ENCODE data around the gene PCDHA9.
A peak's percentile ranks its signal among the peaks of the same experiment; 100 is the strongest.
"Not testable (repeated sequence)": the region's sequence is repeated elsewhere in the genome, so short reads cannot be mapped to it uniquely, and the experiment has no call there.

PCDHA9 gene

DNA sequence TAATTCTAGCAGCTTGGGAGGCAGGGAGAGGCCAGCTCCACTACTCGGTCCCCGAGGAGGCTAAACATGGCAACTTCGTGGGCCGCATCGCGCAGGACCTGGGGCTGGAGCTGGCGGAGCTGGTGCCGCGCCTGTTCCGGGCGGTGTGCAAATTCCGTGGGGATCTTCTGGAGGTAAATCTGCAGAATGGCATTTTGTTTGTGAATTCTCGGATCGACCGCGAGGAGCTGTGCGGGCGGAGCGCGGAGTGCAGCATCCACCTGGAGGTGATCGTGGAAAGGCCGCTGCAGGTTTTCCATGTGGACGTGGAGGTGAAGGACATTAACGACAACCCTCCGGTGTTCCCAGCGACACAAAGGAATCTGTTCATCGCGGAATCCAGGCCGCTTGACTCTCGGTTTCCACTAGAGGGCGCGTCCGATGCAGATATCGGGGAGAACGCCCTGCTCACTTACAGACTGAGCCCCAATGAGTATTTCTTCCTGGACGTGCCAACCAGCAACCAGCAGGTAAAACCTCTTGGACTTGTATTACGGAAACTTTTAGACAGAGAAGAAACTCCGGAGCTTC lies 13.7 kb upstream of the PCDHA9 start:
- DNase-seq (ENCODE audit: low spot score) = not testable (repeated sequence)

DNA sequence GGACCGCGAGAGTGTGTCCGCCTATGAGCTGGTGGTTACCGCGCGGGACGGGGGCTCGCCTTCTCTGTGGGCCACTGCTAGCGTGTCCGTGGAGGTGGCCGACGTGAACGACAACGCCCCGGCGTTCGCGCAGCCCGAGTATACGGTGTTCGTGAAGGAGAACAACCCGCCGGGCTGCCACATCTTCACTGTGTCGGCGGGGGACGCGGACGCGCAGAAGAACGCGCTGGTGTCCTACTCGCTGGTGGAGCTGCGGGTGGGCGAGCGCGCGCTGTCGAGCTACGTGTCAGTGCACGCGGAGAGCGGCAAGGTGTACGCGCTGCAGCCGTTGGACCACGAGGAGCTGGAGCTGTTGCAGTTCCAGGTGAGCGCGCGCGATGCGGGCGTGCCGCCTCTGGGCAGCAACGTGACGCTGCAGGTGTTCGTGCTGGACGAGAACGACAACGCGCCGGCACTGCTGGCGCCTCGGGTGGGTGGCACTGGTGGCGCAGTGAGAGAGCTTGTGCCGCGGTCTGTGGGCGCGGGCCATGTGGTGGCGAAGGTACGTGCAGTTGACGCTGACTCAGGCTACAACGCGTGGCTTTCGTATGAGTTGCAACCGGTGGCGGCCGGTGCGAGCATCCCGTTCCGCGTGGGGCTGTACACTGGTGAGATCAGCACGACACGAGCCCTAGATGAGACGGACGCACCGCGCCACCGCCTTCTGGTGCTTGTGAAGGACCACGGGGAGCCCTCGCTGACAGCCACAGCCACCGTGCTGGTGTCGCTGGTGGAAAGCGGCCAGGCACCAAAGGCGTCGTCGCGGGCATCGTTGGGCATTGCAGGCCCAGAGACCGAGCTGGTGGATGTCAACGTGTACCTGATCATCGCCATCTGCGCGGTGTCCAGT lies 12.3 kb upstream of the PCDHA9 start:
- DNase-seq (ENCODE audit: low spot score) = no peak

DNA sequence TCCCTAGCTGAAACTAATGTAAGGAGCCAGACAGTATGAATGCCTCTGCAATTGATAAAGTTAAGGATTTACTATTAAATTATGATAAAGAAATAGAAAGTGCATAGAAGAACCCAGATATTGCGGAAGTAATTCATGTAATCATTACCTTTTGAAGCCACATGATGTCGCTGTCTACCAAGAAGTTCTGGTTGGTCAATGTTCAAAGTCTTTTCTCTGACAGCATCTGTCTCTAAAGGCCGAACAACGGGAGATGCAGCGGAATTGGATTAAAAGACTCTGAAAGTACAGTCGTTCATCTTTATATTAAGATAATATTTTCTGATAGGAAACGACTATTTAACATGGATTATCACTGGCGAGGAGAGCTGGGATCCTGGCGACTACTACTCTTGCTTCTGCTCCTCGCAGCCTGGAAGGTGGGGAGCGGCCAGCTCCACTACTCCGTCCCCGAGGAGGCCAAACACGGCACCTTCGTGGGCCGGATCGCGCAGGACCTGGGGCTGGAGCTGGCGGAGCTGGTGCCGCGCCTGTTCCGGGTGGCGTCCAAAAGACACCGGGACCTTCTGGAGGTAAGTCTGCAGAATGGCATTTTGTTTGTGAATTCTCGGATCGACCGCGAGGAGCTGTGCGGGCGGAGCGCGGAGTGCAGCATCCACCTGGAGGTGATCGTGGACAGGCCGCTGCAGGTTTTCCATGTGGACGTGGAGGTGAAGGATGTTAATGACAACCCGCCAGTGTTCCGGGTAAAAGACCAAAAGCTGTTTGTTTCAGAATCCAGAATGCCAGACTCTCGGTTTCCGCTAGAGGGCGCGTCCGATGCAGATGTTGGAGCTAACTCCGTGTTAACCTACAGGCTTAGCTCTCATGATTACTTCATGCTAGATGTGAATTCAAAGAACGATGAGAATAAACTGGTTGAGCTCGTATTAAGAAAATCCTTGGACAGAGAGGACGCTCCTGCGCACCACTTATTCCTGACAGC lies 6.9 kb upstream of the PCDHA9 start, which contains the start of gene PCDHA8:
TSS of gene PCDHA8 (plus strand) at position 210 of the 985 bp plus-strand sequence. CDS start at position 345, 135 bp downstream.
- peak; percentile 85 for DNase-seq (ENCODE audit: low spot score)

DNA sequence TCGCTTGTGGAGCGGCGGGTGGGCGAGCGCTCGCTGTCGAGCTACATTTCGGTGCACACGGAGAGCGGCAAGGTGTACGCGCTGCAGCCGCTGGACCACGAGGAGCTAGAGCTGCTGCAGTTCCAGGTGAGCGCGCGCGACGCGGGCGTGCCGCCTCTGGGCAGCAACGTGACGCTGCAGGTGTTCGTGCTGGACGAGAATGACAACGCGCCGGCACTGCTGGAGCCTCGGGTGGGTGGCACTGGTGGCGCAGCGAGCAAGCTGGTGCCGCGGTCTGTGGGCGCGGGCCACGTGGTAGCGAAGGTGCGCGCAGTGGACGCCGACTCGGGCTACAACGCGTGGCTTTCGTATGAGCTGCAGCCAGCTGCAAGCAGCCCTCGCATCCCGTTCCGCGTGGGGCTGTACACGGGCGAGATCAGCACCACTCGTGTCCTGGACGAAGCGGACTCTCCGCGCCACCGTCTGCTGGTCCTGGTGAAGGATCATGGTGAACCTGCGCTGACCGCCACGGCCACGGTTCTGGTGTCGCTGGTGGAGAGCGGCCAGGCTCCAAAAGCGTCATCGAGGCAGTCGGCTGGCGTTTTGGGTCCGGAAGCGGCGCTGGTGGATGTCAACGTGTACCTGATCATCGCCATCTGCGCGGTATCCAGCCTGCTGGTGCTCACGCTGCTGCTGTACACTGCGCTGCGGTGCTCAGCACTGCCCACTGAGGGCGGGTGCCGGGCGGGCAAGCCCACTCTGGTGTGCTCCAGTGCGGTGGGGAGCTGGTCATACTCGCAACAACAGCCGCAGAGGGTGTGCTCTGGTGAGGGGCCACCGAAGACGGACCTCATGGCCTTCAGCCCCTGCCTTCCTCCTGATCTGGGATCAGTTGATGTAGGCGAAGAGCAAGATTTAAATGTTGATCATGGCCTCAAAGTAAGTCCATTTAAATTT lies 5.1 kb upstream of the PCDHA9 start:
- no peak for DNase-seq (ENCODE audit: low spot score)

DNA sequence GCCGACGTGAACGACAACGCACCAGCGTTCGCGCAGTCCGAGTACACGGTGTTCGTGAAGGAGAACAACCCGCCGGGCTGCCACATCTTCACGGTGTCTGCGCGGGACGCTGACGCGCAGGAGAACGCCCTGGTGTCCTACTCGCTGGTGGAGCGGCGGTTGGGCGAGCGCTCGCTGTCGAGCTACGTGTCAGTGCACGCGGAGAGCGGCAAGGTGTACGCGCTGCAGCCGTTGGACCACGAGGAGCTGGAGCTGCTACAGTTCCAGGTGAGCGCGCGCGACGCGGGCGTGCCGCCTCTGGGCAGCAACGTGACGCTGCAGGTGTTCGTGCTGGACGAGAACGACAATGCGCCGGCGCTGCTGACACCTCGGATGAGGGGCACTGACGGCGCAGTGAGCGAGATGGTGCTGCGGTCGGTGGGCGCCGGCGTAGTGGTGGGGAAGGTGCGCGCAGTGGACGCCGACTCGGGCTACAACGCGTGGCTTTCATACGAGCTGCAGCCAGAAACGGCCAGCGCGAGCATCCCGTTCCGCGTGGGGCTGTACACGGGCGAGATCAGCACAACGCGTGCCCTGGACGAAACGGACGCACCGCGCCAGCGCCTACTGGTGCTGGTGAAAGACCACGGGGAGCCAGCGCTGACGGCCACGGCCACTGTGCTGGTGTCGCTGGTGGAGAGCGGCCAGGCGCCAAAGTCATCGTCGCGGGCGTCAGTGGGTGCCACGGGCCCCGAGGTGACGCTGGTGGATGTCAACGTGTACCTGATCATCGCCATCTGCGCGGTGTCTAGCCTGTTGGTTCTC lies 1.9 kb downstream of the PCDHA9 start:
- DNase-seq (ENCODE audit: low spot score) = not testable (repeated sequence)

DNA sequence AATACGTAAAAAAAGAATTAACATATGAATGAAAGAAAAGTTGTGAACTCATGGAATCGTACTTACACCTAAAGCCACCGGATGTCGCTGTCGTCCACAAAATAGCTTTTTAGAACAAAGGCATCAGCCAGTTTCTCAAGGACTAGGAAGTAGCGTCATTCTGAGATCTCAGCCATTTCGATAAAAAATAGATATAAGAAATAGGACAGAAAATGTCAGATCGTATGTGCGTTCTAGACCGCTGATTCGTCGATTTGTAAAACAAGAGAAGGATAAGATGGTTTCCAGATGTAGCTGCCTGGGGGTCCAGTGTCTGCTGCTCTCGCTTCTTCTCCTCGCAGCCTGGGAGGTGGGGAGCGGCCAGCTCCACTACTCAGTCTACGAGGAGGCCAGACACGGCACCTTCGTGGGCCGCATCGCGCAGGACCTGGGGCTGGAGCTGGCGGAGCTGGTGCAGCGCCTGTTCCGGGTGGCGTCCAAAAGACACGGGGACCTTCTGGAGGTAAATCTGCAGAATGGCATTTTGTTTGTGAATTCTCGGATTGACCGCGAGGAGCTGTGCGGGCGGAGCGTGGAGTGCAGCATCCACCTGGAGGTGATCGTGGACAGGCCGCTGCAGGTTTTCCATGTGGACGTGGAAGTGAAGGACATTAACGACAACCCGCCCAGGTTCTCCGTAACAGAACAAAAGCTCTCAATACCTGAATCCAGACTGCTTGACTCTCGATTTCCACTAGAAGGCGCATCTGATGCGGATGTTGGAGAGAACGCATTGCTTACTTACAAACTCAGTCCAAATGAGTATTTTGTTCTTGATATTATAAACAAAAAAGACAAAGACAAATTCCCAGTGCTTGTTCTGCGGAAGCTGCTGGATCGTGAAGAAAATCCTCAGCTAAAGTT lies 7.8 kb downstream of the PCDHA9 start, which contains the start of gene PCDHA10:
TSS of gene PCDHA10 (plus strand) at position 126 of the 903 bp plus-strand sequence. CDS start at position 278, 152 bp downstream.
- peak; percentile 36 for DNase-seq (ENCODE audit: low spot score)

DNA sequence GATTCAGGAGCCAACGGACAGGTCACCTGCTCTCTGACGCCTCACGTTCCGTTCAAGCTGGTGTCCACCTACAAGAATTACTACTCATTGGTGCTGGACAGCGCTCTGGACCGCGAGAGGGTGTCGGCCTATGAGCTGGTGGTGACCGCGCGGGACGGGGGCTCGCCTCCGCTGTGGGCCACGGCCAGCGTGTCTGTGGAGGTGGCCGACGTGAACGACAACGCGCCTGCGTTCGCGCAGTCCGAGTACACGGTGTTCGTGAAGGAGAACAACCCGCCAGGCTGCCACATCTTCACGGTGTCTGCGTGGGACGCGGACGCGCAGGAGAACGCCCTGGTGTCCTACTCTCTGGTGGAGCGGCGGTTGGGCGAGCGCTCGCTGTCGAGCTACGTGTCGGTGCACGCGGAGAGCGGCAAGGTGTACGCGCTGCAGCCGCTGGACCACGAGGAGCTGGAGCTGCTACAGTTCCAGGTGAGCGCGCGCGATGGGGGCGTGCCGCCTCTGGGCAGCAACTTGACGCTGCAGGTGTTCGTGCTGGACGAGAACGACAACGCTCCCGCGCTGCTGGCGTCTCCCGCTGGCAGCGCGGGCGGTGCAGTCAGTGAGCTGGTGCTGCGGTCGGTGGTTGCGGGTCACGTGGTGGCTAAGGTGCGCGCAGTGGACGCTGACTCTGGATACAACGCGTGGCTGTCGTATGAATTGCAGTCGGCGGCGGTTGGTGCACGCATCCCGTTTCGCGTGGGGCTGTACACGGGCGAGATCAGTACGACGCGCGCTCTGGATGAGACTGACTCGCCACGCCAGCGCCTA lies 9.2 kb downstream of the PCDHA9 start:
- DNase-seq (ENCODE audit: low spot score) = no peak

DNA sequence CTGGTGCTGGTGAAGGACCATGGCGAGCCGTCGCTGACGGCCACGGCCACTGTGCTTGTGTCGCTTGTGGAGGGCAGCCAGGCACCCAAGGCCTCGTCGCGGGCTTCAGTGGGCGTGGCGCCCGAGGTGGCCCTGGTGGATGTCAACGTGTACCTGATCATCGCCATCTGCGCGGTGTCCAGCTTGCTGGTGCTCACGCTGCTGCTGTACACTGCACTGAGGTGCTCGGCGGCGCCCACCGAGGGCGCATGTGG lies 9.7 kb downstream of the PCDHA9 start:
- DNase-seq (ENCODE audit: low spot score) = no peak

DNA sequence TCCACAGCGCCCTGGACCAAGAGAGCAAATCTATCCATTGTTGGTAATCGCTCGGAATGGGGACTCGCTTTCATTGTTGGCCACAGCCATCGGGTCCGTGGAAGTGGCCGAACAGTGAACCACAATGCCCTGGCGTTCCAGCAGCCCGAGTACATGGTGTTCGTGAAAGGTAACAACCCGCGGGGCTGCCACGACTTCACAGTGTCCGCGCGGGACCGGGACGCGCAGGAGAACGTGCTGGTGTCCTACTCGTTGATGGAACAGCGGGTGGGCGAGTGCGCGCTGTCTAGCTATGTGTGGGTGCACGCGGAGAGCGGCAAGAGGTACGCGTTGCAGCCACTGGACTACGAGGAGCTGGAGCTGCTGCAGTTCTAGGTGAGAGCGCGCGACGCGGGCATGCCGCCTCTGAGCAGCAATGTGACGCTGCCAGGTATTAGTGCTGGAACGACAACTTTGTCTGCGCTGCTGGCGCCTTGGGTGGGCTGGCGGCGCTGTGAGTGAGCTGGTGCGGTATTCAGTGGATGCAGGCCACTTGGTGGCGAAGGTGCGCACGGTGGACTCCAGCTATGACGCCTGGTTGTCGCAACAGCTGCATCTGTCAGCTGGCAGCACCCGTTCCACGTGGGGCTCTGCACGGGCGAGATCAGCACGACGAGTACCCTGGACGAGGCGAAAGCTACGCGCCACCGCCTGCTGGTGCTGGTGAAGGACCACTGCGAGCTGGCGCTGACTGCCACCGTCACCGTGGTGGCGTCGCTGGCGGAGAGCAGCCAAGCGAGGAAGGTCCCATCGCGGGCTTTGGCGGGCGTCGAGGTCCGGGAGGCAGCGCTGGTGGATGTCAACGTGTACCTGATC lies 14.5 kb downstream of the PCDHA9 start:
- DNase-seq (ENCODE audit: low spot score) = no peak

DNA sequence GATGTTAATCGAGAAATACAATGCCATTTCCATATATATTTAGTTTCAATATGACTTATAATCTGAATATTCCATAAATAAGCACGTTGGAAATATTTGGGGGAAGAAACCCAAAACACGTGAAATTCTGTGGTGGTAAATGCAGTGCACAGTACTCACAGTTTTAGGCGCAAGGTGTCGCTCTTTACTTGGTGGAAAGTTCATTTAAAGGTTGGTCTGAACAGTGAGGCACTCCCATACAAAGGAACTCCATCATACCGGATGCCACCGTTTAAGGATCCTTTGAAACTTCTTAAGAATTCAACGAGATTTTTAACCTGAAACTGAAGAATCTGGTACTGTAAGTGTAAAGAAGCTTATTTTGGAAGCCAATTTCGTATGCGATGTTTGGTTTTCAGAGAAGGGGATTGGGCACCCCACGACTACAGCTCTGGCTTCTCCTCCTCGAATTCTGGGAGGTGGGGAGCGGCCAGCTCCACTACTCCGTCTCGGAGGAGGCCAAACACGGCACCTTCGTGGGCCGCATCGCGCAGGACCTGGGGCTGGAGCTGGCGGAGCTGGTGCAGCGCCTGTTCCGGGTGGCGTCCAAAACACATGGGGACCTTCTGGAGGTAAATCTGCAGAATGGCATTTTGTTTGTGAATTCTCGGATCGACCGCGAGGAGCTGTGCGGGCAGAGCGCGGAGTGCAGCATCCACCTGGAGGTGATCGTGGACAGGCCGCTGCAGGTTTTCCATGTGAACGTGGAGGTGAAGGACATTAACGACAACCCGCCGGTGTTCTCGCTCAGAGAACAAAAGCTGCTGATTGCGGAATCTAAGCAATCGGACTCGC lies 20.8 kb downstream of the PCDHA9 start, which contains the start of gene PCDHA11:
TSS of gene PCDHA11 (plus strand) at position 237 of the 834 bp plus-strand sequence. CDS start at position 384, 147 bp downstream.
- DNase-seq (ENCODE audit: low spot score) = peak; percentile 83

DNA sequence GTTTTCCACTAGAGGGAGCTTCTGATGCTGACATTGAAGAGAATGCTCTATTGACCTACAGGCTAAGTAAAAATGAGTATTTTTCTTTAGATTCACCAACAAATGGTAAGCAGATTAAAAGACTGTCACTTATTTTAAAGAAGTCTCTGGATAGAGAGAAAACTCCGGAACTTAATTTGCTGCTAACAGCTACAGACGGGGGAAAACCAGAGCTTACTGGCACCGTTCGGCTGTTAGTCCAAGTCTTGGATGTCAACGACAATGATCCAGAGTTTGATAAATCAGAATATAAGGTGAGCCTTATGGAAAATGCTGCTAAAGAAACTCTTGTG lies 21.3 kb downstream of the PCDHA9 start:
- no peak for DNase-seq (ENCODE audit: low spot score)

DNA sequence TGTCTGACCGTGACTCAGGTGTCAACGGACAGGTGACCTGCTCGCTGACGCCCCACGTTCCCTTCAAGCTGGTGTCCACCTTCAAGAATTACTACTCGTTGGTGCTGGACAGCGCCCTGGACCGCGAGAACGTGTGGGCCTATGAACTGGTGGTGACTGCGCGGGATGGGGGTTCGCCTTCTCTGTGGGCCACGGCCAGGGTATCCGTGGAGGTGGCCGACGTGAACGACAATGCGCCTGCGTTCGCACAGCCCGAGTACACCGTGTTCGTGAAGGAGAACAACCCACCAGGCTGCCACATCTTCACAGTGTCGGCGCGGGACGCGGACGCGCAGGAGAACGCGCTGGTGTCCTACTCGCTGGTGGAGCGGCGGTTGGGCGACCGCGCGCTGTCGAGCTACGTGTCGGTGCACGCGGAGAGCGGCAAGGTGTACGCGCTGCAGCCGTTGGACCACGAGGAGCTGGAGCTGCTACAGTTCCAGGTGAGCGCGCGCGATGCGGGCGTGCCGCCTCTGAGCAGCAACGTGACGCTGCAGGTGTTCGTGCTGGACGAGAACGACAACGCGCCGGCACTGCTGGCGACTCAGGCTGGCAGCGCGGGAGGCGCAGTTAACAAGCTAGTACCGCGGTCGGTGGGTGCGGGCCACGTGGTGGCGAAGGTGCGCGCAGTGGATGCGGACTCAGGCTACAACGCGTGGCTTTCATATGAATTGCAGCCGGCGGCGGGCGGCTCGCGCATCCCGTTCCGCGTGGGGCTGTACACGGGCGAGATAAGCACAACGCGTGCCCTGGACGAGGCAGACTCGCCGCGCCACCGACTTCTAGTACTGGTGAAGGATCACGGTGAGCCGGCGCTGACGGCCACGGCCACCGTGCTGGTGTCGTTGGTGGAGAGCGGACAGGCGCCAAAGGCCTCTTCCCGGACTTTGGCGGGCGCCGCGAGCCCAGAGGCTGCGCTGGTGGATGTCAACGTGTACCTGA lies 22.3 kb downstream of the PCDHA9 start:
- no peak for DNase-seq (ENCODE audit: low spot score)

DNA sequence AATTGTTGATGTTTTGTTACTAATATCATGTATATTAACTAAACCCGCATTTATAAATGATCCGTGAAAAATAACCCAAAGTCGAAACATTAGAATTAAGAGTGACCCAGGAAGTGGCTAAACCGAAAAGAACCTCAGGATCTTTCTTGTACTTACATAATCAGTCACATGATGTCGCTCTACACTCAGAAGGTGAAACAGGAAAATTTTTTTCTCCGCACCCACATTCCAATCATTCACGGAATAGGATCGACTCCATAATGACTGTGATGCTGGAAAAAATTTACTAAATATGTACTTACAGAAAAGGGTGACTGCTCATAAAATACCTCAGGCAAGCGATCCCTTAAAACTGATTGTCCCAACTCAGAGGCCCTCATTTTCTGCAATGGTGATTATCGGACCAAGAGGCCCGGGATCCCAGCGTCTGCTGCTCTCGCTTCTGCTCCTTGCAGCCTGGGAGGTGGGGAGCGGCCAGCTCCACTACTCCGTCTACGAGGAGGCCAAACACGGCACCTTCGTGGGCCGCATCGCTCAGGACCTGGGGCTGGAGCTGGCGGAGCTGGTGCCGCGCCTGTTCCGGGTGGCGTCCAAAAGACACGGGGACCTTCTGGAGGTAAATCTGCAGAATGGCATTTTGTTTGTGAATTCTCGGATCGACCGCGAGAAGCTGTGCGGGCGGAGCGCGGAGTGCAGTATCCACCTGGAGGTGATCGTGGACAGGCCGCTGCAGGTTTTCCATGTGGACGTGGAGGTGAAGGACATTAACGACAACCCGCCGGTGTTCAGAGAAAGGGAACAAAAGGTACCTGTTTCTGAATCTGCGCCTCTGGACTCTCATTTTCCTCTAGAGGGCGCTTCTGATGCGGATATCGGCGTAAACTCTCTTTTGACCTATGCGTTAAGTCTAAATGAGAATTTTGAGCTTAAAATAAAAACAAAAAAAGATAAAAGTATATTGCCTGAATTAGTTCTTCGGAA lies 27.2 kb downstream of the PCDHA9 start, which contains the start of gene PCDHA12:
TSS of gene PCDHA12 (plus strand) at position 224 of the 981 bp plus-strand sequence. CDS start at position 389, 165 bp downstream.
- no peak for DNase-seq (ENCODE audit: low spot score)
